MM.1S (cell line): ENCODE results near the gene IGSF9B.

Experiments
- DNase-seq: peaks from one replicate; pipeline ENCODE4 v3.0.0-alpha.2; 2015
- H2AFZ ChIP-seq: fragments of 300-600 bp; sonication (generic); 2 replicates; pipeline ENCODE4 v1.6.0; 2016; ENCODE audit warnings: antibody characterized with exemption, low read length
- H3F3A ChIP-seq: fragments of 300-600 bp; sonication (generic); 2 replicates; pipeline ENCODE4 v1.6.1; 2016; ENCODE audit warnings: mild to moderate bottlenecking, antibody characterized with exemption, low read length, moderate library complexity, mixed read lengths; ENCODE audit not compliant: insufficient read depth
- H3K27ac ChIP-seq: fragments of 300-600 bp; sonication (generic); 2 replicates; pipeline ENCODE4 v1.5.1; 2016; ENCODE audit warnings: mild to moderate bottlenecking, low read length
- H3K27me3 ChIP-seq: fragments of 300-600 bp; sonication (generic); replicated peaks from 2 replicates; pipeline ENCODE4 v1.6.0; 2016; ENCODE audit warnings: low read length; ENCODE audit not compliant: insufficient read depth
- H3K36me3 ChIP-seq: fragments of 300-600 bp; sonication (generic); replicated peaks from 2 replicates; pipeline ENCODE4 v1.6.1; 2016; ENCODE audit warnings: mild to moderate bottlenecking, low read length, mixed read lengths; ENCODE audit not compliant: insufficient read depth
- H3K4me1 ChIP-seq: fragments of 300-600 bp; sonication (generic); 2 replicates; pipeline ENCODE4 v1.6.1; 2016; ENCODE audit warnings: low read length, mixed read lengths
- H3K4me2 ChIP-seq: fragments of 300-600 bp; sonication (generic); 2 replicates; pipeline ENCODE4 v1.6.0; 2016; ENCODE audit warnings: low read depth, low read length
- H3K4me3 ChIP-seq: fragments of 300-600 bp; sonication (generic); 2 replicates; pipeline ENCODE4 v1.5.1; 2016; ENCODE audit warnings: low read length, mixed read lengths
- H3K79me2 ChIP-seq: fragments of 300-600 bp; sonication (generic); 2 replicates; pipeline ENCODE4 v1.6.1; 2016; ENCODE audit warnings: mixed run types, low read length, mixed read lengths
- H3K9ac ChIP-seq: fragments of 300-600 bp; sonication (generic); 2 replicates; pipeline ENCODE4 v1.6.1; 2016; ENCODE audit warnings: low read length, mixed read lengths
- H3K9me2 ChIP-seq: fragments of 300-600 bp; sonication (generic); replicated peaks from 2 replicates; pipeline ENCODE4 v1.6.1; 2016; ENCODE audit warnings: mild to moderate bottlenecking, low read length, mixed read lengths; ENCODE audit not compliant: insufficient read depth
- H3K9me3 ChIP-seq: fragments of 300-600 bp; sonication (generic); replicated peaks from 2 replicates; pipeline ENCODE4 v1.6.1; 2016; ENCODE audit warnings: mild to moderate bottlenecking, low read length, mixed read lengths; ENCODE audit not compliant: insufficient read depth
- H4K20me1 ChIP-seq: fragments of 300-600 bp; sonication (generic); 2 replicates; pipeline ENCODE4 v1.6.1; 2016; ENCODE audit warnings: mild to moderate bottlenecking, low read length, moderate library complexity, mixed read lengths; ENCODE audit not compliant: insufficient read depth
- EZH2 ChIP-seq: fragments of 300-600 bp; sonication (generic); optimal IDR thresholded peaks from 2 replicates; pipeline ENCODE3; 2017; ENCODE audit warnings: low read depth, mild to moderate bottlenecking, antibody characterized with exemption, low read length, mixed read lengths
- EZH2phosphoT487 ChIP-seq: fragments of 300-600 bp; sonication (generic); IDR thresholded peaks from 2 replicates; pipeline ENCODE4 v1.6.1; 2018; ENCODE audit warnings: antibody characterized with exemption, low read length
- TF ChIP-seq, protein P1 (sequence below): fragments of 300-600 bp; sonication (generic); IDR thresholded peaks from 2 replicates; pipeline ENCODE4 v1.5.1; 2016; ENCODE audit warnings: antibody characterized with exemption, low read length, mixed read lengths

The IGSF9B gene

DNA sequence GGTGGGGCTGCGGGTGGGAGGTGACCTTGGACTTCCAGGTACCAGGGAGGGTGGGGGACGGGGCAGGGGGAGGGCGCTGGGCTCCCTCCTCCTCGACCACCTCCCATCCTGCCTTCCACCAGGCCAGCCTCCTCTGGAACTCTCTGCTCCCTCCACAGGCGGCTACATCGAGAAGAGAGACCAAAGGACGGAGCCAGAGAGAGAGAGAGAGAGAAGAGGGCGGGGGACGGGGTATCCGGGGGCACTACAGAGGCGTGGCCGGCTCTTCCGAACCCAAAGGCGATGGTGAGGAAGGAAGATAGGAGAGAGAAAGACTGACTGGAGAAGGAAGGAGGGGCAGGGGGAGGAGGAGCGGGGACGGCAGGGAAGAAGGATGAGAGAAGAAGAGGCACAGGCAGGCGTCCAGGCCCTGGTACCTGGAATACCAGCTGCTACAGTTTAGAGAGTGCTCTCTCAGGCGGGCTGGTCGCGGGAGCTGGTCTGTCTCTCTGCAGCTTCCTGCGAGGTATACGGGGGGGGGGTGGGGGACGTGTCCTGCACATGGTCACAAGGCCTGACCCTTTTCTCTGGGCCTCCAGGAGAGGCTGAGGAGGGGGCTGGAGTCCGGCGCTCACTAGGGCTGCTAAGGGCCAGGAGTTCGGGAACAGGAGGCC, 38.0 kb downstream of the IGSF9B start:
- Histone ChIP-seq H2AFZ (no peak overlapping the region), H3K79me2 (no peaks in the 10 kb centered on the region), H3K9me3 (no peaks in the 10 kb centered on the region), H3K4me1 (no peaks in the 10 kb centered on the region), H3F3A (no peaks in the 10 kb centered on the region), H3K9ac (no peak overlapping the region), H3K4me2 (no peak overlapping the region), H3K4me3 (no peak overlapping the region), H3K9me2 (no peaks in the 10 kb centered on the region), H4K20me1 (no peaks in the 10 kb centered on the region), H3K27me3 (no peaks in the 10 kb centered on the region), H3K36me3 (no peaks in the 10 kb centered on the region), H3K27ac (no peak overlapping the region)
- DNase-seq = no peak
- TF ChIP-seq, protein P1, sequence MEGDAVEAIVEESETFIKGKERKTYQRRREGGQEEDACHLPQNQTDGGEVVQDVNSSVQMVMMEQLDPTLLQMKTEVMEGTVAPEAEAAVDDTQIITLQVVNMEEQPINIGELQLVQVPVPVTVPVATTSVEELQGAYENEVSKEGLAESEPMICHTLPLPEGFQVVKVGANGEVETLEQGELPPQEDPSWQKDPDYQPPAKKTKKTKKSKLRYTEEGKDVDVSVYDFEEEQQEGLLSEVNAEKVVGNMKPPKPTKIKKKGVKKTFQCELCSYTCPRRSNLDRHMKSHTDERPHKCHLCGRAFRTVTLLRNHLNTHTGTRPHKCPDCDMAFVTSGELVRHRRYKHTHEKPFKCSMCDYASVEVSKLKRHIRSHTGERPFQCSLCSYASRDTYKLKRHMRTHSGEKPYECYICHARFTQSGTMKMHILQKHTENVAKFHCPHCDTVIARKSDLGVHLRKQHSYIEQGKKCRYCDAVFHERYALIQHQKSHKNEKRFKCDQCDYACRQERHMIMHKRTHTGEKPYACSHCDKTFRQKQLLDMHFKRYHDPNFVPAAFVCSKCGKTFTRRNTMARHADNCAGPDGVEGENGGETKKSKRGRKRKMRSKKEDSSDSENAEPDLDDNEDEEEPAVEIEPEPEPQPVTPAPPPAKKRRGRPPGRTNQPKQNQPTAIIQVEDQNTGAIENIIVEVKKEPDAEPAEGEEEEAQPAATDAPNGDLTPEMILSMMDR = no peak
- TF ChIP-seq EZH2 (no peak), EZH2phosphoT487 (no peak)

DNA sequence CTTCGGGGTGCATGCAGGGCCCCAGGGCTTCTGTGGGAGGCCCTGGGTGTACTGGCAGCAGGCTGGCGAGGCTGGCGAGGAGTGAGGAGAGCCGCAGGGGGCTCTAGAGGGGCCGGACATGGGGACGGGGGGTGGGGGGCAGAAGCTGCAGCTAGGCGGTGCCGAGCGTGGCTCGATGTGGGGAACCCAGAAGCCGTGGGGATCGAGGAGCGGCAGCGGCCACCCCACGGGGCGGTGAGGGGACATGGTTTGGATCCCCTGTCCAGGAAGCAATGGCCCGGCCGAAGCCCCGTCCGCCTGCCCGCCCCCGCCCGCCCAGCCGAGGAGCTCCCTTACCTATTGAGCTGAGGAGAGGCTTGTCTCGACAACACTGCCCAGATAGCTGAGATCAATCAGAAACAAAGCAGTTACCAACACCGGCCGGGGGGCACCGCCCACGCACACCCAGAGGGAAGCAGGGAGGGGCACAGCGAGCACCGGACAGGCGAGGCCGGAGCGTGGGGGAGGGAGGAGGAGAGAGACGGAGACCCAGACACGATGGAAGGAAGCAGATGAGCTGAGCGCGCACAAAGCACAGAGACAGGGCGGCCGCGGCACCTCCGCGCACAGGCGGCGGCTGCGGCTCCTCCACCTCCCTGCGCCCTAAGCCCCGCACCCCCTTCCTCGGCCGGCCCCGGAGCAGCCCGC, 38.7 kb downstream of the IGSF9B start:
- no peak for DNase-seq
- H3K36me3 ChIP-seq = no peaks in the 10 kb centered on the region
- no peak overlapping the region for H3K4me3 ChIP-seq

DNA sequence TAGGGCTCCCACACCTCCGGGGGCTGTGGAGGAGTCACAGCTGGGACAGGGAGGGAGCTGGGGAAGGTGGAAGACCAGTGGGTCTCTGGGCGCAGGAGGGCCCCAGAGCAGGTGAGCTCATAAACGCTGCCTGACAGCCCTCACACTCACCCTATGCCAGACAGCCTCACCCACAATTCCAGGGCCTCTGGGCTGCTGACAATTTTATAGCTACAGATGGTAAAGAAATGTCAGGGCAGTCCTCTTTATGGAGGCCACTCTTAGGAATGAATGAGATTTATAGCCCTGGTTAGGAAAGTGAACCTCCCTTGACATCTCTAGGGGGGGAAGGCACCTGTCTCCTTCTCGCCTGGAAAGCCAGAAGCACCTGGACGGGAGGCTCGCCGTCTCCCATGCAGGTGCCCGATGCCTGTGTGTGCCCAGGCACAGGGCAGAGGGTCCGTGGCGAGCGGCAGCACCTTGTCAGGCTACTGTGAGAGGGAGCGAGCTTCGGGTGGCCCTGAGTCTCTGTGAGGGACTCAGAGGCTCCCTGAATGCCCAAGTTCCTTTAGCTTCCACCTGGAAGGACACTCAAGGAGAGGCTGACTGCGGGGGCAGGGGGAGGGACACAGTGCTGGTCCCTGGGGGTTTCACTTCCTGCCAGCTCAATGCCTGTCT, 39.9 kb downstream of the IGSF9B start:
- no peaks in the 10 kb centered on the region for H3K27me3 ChIP-seq
- no peaks in the 10 kb centered on the region for H3K9me2 ChIP-seq
- no peaks in the 10 kb centered on the region for H4K20me1 ChIP-seq
- no peak for DNase-seq
- no peaks in the 10 kb centered on the region for H3K79me2 ChIP-seq
- no peak overlapping the region for H3K4me3 ChIP-seq
- no peak overlapping the region for H2AFZ ChIP-seq
- TF ChIP-seq EZH2phosphoT487 (no peak), EZH2 (no peak)
- TF ChIP-seq, protein P1 = no peak
- no peak overlapping the region for H3K27ac ChIP-seq
- H3F3A ChIP-seq = no peaks in the 10 kb centered on the region
- H3K9ac ChIP-seq = no peak overlapping the region
- H3K36me3 ChIP-seq = no peaks in the 10 kb centered on the region
- no peaks in the 10 kb centered on the region for H3K9me3 ChIP-seq
- no peak overlapping the region for H3K4me2 ChIP-seq
- H3K4me1 ChIP-seq = no peaks in the 10 kb centered on the region

More for the DNA sequence above, 38.7 kb downstream of the IGSF9B start:
- H3F3A ChIP-seq = no peaks in the 10 kb centered on the region
- no peaks in the 10 kb centered on the region for H3K79me2 ChIP-seq
- no peaks in the 10 kb centered on the region for H4K20me1 ChIP-seq
- no peak overlapping the region for H2AFZ ChIP-seq
- no peaks in the 10 kb centered on the region for H3K27me3 ChIP-seq
- no peak overlapping the region for H3K9ac ChIP-seq
- no peak overlapping the region for H3K27ac ChIP-seq
- H3K4me2 ChIP-seq = no peak overlapping the region
- H3K4me1 ChIP-seq = no peaks in the 10 kb centered on the region
- no peaks in the 10 kb centered on the region for H3K9me2 ChIP-seq
- no peaks in the 10 kb centered on the region for H3K9me3 ChIP-seq
- TF ChIP-seq, protein P1 = no peak
- TF ChIP-seq EZH2phosphoT487 = no peak
